ENCODE measurements around the gene SLC17A3.

- TF ChIP-seq POLR2A (IDR thresholded peaks at IDR 0.05; ENCODE audit: borderline replicate concordance, extremely low read depth, insufficient read depth, insufficient read length) (no peak), TCF7L2 (IDR thresholded peaks at IDR 0.05; ENCODE audit: borderline replicate concordance, extremely low read depth, insufficient read depth, insufficient read length) (no peak), EZH2phosphoT487 (IDR thresholded peaks at IDR 0.05; ENCODE audit: borderline replicate concordance) (no peak), POLR2AphosphoS5 (IDR thresholded peaks at IDR 0.05; ENCODE audit: low read depth, low read length) (no peak), YY1 (IDR thresholded peaks at IDR 0.05; ENCODE audit: extremely low read depth, insufficient replicate concordance, low read depth, low read length) (no peak), EZH2 (IDR thresholded peaks at IDR 0.05) (no peak), CEBPB (IDR thresholded peaks at IDR 0.05; ENCODE audit: low read depth) (no peak), EGR1 (IDR thresholded peaks at IDR 0.05; ENCODE audit: low read depth) (no peak), RAD21 (IDR thresholded peaks at IDR 0.05; ENCODE audit: low read depth) (no peak), SRF (IDR thresholded peaks at IDR 0.05; ENCODE audit: low read depth) (no peak), ZFX (IDR thresholded peaks at IDR 0.05) (no peak)
- TF ChIP-seq, protein P1, sequence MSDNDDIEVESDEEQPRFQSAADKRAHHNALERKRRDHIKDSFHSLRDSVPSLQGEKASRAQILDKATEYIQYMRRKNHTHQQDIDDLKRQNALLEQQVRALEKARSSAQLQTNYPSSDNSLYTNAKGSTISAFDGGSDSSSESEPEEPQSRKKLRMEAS (IDR thresholded peaks at IDR 0.05): no peak
- TF ChIP-seq, protein P2, sequence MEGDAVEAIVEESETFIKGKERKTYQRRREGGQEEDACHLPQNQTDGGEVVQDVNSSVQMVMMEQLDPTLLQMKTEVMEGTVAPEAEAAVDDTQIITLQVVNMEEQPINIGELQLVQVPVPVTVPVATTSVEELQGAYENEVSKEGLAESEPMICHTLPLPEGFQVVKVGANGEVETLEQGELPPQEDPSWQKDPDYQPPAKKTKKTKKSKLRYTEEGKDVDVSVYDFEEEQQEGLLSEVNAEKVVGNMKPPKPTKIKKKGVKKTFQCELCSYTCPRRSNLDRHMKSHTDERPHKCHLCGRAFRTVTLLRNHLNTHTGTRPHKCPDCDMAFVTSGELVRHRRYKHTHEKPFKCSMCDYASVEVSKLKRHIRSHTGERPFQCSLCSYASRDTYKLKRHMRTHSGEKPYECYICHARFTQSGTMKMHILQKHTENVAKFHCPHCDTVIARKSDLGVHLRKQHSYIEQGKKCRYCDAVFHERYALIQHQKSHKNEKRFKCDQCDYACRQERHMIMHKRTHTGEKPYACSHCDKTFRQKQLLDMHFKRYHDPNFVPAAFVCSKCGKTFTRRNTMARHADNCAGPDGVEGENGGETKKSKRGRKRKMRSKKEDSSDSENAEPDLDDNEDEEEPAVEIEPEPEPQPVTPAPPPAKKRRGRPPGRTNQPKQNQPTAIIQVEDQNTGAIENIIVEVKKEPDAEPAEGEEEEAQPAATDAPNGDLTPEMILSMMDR (IDR thresholded peaks at IDR 0.05 in 2 of 3, conservative IDR thresholded peaks at IDR 0.05 in 1 of 3; ENCODE audit: borderline replicate concordance in 1 of 3, insufficient read depth in 1 of 3, low read depth in 2 of 3, low read length in 2 of 3): no peak
Observed at GRCh38 chr6:25888626-25889025, 14.6 kb upstream of the SLC17A3 start.
